Activated CD4-positive, CD25-positive, alpha-beta regulatory T cell treated with anti-CD3 and anti-CD28 coated beads, Interleukin-2, amount 50 U/mL, for 24 hours (primary cell): Measurements from ENCODE around the gene PFDN2.
"Not testable (repeated sequence)": the region's sequence is repeated elsewhere in the genome, so short reads cannot be mapped to it uniquely, and the experiment has no call there.

Experiments
- ATAC-seq, 2 donors: fragments of 150-1000 bp; cut with Tn5 transposase; one replicate each; pipeline ENCODE4 v1.10.0; 2021; ENCODE audit warnings: mild to moderate bottlenecking in 1 of 2, moderate library complexity in 1 of 2

Gene PFDN2

DNA sequence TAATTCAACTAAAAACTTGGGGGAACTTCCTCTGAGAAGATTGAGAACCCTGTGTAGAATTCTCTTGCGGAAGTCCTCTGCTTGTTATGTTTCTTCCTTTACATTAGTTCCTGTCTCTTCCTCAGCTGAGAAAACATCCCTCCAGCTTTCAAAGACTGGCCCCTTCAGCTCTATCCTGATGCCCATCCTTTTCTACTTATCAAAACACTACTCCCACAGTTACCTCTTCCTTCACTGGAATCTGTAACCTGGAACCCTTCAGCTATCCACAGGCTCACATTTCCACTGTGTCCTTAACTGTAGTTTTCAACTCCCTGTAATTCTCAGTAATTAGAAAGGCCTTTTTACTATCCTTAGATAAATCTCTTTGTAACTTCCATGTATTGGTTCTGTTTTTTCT lies 20.6 kb upstream of the PFDN2 start:
- no peak for ATAC-seq

DNA sequence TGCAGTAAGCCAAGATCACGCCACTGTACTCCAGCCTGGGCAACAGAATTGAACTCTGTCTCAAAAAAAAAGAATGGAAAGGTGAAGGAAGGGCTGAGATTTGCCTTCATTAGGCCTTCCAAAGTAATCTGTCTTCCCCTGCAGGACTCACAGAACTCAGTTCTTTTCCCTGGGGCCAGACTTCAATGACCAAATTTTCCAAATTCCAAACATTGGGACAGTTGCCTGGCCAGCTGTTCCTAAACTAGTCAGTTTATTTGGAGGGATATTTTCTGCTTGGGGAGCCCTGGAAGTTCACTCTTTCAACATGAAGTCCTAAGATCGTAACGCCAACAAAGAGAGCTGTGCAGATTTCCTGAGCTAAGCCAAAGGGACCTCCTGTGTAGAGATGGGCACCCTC lies 20.0 kb upstream of the PFDN2 start:
- no peak for ATAC-seq

DNA sequence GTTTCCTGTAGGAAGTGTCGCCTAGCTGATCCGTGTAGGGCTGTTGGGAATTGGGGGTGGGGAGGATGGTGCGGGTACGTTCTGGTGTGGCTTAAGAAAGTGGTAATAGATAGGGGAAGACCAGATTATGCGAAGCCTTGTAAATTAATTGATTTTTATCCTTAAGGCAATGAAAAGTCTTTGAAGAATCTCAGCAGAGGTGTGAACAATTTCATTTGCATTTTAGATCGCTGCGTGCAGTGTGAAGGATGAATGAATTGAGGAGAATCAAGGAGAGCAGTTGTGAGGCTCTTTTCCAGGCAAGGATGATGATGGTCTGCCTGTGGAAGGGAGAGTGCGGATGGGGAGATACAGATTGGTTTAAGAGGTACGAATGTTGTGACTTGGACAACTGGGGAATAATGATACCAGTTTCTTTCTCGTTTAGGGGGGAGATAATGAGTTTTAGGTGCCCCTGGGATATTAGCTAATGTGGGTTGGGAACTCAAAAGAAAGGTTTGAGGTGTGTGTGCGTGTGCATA lies 15.4 kb upstream of the PFDN2 start:
- no peak for ATAC-seq

DNA sequence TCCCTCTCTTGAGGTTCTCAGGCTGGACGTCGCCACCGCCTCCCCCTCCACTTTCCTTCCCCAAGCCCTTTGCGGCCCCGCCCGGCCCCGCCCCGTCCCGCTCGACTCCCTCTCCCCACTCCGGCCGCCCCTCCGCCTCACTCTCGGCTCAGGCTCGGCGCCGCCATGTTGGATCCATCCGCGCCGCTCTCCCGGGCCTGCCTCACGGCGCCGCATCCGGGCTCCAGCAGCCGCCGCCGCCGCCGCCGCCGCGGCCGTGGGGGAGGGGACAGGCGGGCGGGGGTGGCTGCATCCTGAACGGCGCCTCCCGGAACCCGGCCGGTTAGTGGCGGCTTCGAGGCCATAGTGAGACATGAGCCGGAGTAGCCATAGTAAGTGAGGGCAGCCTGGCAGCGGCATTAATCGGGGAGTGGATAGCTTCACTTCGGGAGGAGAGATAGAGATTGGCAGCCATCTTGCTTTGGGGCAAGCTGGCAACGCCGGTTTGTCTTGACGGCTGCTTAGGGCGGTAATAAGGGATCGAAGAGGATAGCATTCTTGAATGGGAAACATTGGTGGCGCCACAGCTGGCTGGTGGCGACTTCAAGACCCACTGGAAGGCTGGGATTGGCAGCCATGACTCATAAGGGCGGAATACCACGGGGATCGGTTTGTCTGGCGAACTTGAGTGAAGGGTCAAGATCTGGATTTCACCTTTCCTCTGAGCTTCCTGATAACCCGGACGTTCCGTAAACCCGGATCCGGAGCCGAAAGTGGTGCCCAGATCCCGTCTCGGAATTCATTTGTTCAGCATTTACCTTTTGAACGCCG lies 14.8 kb upstream of the PFDN2 start, which contains the start of gene DEDD:
TSS of gene DEDD (minus strand) at position 258 of the 810 bp plus-strand sequence. CDS start 8,205 bp downstream, outside the sequence.
- ATAC-seq = peak; percentile 96 to 97

DNA sequence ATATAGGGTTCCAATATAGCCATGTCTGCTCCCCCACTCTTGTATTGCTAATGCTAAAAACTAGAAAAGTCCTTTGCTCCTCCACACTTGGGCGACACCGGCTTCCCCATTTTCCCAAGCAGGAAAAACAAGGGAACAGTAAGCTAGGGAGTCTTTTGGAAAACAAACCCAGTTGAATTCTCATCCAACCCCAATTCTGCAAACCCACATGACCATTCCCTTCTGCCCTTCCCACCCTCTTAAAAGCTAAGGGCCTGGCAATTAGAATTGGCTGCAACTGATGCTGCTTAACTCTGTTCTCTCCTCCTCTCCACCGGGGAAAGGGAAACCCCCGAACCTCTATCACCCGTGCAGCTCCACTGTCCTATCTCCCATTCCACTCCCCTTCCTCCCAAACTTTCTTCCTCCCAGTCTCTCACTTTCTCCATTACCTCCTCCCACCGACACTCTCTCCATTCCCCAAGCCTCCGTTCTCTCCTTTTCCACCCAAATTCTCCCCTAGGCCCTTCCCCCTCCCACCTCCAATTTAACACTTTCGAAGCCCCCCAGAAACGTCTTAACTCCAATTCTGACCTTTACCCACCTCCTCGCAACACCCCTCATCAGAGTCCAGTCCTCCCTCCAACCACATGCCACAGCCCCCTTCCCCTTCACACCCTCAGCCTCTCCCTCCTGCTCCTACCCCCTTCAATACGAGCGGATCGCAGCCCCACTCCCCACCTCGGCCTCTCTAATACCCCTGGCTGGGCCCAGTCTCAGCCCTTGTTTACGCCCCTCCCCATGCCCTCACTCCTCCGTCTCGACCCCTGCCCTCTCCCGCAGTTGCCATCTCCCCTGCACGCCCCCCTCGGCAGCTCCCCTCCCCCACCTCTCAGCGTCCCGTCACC lies 13.9 kb upstream of the PFDN2 start:
- no peak for ATAC-seq

DNA sequence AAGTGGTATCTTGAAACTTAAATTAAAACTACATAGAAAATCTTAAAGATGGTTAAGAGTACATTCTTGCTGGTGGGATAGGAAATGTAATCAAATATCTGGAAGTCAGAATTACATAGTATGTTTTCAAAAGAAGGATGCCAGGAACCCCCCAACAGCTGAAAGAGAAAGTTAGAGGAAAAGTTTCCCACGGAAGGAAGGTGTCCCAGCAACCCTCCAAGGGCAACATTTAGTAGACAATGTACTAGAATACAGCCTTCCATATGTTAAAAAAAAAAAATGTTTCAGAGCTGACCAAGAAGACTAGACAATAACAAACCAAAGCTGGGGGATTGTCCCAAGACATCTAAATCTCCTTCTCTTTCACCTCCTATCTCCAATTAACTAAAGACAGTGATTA lies 12.4 kb upstream of the PFDN2 start:
- ATAC-seq = no peak

DNA sequence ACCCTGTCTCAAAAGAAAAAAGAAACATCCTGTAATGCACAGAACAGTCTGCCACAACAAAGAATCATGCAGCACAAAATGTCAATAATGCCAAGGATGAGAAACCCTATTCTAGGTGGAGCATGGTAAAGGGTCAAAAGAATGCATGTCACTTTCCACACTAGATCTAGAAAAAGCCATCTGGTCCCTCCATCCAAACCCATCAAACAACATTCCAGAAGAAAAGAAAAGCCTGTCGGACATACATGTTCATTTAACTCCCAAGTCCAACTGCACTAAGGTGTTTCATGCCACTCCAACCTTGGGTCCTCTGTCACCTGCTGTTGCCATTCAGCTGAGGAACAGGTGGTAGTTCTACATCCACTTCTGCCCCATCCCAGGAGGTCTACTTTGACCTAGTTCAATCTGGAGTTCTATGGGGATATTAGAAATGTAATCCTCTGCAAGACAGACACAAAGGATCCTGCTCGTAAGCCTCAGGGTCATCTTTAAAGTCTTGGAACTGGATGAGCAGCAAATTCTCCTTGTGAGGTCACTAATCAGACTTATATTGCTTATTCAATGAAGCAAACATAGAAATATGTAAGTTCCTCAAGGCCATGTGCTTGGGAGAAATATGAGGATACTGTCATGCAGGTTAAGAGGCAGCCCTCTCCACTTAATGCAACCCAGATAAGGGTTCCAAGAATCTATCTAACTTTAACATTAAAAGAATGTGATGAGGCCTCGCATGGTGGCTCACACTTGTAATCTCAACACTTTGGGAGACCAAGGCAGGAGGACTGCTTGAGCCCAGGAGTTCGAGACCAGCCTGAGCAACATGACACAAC lies 11.0 kb upstream of the PFDN2 start:
- no peak for ATAC-seq

DNA sequence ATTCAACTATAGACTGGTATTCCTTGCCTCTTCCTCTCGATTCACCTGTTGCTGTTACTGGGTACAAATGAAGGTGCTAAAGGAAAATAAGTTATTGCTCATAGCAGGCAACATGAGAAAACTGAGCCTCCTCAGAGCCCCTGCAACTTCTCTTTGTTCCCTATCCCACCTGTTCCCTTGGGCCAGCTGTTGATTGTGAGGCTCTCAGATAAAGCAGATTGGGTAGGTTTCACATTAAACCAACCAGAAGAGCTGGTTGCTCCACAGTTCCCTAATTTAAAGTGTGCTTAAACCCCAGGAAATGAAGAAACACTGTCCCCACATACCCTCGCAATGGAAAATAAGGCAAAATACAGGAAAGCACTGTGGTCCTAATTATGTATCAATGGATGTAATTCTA lies 9.8 kb upstream of the PFDN2 start:
- ATAC-seq = no peak

DNA sequence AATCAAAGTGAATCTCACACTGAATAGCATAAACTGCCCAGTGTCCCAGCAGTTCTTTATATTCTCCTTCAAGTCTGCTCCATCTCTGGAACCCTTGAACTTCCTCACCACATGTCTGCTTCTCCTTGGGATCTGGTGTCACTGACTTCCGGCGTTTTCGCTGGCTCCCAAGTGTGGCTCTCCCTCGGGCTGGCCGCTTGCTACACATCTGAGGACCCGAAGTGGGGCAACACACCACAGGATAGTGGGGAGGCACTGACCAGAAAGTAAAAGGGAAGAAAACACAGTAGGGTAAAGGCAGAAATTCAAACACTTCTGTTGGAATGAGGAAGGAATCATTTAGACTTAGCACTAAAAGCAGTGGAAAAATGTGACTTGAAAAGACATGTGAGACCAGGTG lies 5.1 kb upstream of the PFDN2 start:
- no peak for ATAC-seq

DNA sequence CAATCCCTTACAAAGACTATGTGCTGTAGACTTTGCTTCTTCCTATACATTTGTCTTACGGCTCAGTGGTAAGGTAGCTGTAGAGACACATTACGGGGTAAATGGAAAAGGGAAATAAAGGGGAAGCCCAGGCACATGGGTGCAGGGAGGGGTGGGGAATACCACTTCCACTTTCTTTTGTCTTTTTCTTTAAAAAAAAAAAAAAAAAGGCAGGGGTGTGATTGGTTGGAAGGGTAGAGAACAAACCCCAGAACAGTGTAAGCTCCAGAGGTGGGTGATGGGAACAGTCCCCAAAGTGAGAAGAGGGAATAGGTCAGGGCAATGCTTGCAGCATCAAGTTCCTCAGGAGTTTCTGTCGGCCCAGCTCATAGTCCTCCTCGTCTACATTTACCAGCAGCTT lies 4.0 kb upstream of the PFDN2 start:
- no peak for ATAC-seq

DNA sequence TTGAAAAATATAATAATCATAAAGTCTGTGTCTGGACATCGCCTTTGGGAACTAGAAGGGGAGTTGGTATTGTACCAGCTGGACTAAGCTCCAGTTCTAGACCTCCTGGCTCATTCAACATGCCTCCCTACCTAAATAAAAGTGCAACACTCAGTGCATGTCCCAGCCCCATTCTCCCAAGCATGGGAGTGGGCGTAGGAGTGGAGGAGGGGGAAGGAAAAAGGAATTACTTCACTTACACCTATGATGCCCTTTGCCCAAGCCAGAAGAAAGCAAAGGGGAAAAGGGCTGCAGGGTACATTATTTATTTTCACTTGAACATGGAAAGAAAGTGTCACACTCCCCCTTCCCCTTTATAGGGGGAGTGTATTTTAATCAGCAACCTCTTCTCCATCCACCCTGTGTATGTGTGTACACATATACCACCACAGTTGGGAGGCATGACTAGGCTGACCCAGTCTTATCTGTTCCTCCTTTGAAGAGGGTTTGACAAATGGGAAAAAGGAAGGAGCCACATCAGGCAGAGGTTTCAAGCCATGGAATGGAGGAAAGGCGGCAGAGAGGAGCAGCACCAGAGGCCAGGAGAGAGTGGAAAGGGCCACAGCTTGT lies 3.3 kb upstream of the PFDN2 start:
- ATAC-seq = no peak

DNA sequence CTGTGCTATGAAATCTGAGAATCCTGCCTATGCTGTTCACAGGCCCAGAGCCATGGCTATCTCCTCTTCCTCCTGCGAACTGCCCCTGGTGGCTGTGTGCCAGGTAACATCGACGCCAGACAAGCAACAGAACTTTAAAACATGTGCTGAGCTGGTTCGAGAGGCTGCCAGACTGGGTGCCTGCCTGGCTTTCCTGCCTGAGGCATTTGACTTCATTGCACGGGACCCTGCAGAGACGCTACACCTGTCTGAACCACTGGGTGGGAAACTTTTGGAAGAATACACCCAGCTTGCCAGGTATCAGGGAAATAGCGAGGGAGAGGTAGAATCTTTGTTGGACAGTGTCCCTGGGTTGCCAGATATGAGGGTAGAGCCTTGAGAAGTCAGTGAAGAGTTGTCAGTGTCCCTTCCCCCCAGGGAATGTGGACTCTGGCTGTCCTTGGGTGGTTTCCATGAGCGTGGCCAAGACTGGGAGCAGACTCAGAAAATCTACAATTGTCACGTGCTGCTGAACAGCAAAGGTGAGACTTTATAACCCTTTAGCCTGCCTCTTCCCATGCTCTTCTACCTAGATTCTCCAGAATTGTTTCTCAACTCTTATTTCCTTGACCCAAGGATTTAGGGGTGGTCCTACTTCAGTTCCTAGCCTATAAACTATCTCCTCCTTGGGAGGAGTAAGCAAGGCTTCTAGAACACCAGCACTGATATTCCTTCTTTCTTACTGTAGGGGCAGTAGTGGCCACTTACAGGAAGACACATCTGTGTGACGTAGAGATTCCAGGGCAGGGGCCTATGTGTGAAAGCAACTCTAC lies 1.5 kb upstream of the PFDN2 start:
- peak; percentile 49 to 58 for ATAC-seq

DNA sequence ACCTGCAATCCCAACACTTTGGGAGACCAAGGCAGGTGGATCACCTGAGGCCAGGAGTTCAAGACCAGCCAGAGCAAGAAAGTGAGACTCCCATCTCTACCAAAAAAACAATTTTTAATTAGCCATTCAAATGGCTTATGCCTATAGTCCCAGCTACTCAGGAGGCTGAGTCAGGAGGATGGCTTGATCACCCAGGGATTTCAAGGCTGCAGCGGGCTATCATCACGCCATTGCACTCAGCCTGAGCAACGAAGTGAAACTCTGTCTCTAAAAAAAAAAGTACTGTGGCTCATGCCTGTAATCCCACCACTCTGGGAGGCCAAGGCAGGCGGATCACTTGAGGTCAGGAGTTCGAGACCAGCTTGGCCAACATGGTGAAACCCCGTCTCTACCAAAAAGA lies 1.9 kb downstream of the PFDN2 start:
- not testable (repeated sequence) for ATAC-seq

DNA sequence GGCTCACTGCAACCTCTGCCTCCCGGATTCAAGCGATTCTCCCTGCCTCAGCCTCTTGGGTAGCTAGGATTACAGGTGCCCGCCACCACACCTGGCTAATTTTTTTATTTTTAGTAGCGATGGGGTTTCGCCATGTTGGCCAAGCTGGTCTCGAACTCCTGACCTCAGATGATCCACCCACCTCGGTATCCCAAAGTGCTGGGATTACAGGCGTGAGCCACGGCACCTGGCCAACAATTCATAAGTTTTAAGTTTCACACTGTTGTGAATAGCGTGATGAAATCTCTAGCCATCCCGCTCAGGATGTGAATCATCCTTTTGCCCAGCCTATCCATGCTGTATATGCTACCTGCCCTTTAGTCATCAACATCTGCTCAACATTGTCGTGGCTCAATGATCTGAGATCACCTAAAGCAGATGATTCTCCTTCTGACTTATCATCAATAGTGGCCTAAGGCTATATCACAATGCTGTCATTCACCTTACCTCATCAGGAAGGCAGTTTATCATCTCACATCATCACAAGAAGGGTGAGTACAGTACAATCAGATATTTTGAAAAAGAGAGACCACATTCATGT lies 2.6 kb downstream of the PFDN2 start:
- peak; percentile 80 for ATAC-seq

DNA sequence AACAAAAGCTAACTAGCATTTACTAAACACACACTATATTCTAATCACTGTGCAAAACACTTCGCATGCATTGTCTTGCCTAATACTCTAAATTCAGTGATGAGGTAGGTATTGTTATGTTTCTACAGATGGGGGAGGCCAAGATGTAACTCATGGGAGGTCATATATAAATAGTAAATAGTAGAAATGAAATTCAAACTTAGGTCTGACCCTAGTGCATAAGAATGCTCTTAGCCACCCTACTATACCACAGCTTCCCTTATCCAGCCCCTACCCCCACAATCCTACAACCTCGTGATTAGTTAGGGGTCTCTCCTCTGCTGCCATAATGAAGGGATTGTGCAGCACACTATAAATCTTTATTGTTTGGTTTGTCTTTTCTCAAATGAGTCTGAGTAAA lies 3.3 kb downstream of the PFDN2 start:
- ATAC-seq = no peak

DNA sequence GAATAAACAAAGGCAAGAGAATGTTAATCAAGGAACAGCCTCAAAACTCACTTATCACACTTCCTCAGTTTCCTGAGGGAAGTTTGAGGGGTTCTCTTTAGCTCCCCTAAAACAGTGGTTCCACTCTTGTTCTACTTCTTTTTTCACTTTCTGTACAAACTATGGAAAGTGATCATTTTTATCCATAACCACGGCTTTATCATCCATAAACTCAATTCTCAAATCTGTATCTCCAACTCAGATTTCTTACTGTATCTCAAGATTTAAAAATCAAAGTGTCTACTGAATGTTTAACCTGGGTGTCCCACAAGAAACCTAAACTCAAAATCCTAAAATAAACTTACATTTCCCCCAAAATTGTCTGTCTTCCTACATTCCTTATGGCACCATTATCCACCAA lies 3.9 kb downstream of the PFDN2 start:
- ATAC-seq = no peak

DNA sequence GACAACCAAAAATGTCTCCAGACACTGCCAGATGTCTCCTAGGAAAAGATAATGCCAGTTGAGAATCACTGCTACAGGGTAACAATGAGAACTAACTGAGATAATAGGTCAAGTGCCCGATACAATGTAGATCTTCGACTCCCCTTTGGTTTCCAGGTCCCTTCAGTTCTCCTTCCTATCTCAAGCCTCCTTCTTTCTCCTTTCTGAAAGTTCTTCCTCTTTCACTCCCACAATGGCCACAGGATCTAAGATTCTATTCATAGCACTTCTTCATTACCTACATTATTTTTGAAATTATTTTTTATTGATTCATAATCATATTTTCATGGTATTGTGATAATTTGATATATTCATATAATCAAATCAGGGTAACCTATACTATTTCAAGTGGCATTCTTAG lies 6.3 kb downstream of the PFDN2 start:
- no peak for ATAC-seq

DNA sequence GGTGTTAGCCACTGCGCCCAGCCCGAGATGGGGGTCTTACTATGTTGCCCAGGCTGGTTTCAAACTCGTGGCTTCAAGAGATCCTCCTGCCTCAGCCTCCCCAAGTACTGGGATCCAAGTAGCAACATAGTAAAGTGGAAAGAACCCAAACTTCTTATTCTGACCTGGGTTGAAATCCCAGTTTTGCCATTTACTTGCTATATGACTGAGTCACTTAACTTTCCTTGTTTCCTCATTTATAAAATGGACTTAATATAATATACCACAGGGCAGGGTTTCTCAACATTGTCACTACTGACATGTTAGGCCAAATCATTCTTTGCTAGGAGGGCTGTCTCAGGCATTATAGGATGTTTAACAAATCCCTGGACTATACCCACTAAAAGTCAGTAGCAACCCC lies 6.7 kb downstream of the PFDN2 start:
- ATAC-seq = no peak

DNA sequence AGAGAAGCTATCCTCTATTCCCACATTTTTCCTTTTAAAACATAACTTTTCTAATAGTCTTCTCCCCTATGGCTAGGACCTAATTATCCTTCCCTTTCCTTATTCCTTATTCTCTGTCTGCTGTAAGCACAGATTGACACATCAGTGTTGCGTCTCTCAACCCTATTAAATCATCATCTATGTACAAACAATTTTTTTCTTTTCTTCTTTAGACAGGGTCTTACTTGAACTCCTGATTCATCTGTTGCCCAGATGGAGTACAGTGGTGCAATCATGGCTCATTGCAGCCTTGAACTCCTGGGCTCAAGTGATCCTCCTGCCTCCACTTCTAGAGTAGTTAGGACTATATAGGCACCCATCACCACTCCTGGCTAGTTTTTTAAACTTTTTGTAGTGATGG lies 11.4 kb downstream of the PFDN2 start:
- ATAC-seq = no peak

DNA sequence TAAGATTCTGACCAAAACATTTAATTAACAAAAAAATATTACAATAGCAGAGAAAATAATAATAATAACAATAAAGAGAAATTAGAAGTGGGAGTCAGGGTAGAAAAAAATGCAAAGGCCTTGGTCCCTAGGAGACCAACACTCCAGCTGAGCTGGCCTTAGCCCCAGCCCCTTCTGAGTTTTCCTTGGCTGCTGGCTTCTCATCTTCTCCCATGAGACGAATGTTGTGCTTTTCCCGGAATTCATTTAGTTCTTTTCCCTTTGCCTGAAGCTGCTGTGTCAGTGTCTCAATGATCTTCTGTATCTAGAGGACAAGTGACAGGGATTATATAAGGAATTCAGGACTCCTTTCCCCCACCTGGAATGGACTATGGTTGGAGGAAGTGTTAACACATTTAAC lies 17.3 kb downstream of the PFDN2 start:
- no peak for ATAC-seq
